Smooth muscle cell of the brain vasculature (primary cell): Measurements from ENCODE around the gene SLC29A1.

Experiments
- DNase-seq: peaks from one replicate; pipeline ENCODE4 v3.0.0-alpha.2; 2012; ENCODE audit warnings: low read depth, low spot score

The SLC29A1 gene

GRCh38 chr6:44268095-44268628 is 44.8 kb downstream of the SLC29A1 start:
- no peak for DNase-seq

GRCh38 chr6:44269178-44269920 is 46.0 kb downstream of the SLC29A1 start:
- no peak for DNase-seq

- DNase-seq = no peak
Measured at GRCh38 chr6:44269921-44270525, 46.6 kb downstream of the SLC29A1 start, which contains the start of gene TMEM151B. TMEM151B (plus strand) TSS chr6:44270450; CDS start chr6:44270743, 293 bp downstream.

GRCh38 chr6:44270526-44271405 is 47.4 kb downstream of the SLC29A1 start:
- no peak for DNase-seq

GRCh38 chr6:44271406-44271723 is 48.0 kb downstream of the SLC29A1 start:
- no peak for DNase-seq

GRCh38 chr6:44271914-44272313 is 48.5 kb downstream of the SLC29A1 start:
- DNase-seq = no peak

GRCh38 chr6:44272529-44272928 is 49.1 kb downstream of the SLC29A1 start:
- DNase-seq = no peak

- DNase-seq = no peak
Measured at GRCh38 chr6:44272999-44273566, 49.7 kb downstream of the SLC29A1 start.

- no peak for DNase-seq
Measured at GRCh38 chr6:44273617-44274016, 50.2 kb downstream of the SLC29A1 start.

- no peak for DNase-seq
Measured at GRCh38 chr6:44275271-44275748, 51.9 kb downstream of the SLC29A1 start.

GRCh38 chr6:44275749-44276648 is 52.6 kb downstream of the SLC29A1 start:
- DNase-seq = no peak

- DNase-seq = no peak
Measured at GRCh38 chr6:44276667-44277640, 53.6 kb downstream of the SLC29A1 start.

- DNase-seq = no peak
Measured at GRCh38 chr6:44277763-44278162, 54.4 kb downstream of the SLC29A1 start.

- no peak for DNase-seq
Measured at GRCh38 chr6:44278315-44278714, 54.9 kb downstream of the SLC29A1 start.

- no peak for DNase-seq
Measured at GRCh38 chr6:44278774-44279697, 55.6 kb downstream of the SLC29A1 start.
